A549 (cell line): ENCODE measurements around the gene COLEC12. TPM values are rescaled to one million over a fixed set of nuclear protein-coding genes. Genes with fewer than 3 reads are reported as not detected.

Experiments
- ATAC-seq, 2 experiments: fragments of 200-7000 bp in 1 of 2; fragments of >200 bp in 1 of 2; cut with Nextera tagmentation in 1 of 2; cut with Tn5 transposase in 1 of 2; 3 replicates each; pipeline versions ENCODE4 v1.8.0 to v1.9.1; 2018 to 2020; ENCODE audit warnings: mild to moderate bottlenecking in 1 of 2, moderate library complexity in 1 of 2
- CTCF ChIA-PET: fragments of 300-600 bp; sonication (Branson Sonifier 250); formaldehyde crosslinking; extraction: SDS; loops from one replicate; lab custom pipeline; 2021; ENCODE audit warnings: antibody characterized with exemption, inconsistent platforms; lab: Yijun Ruan, JAX
- POLR2A ChIA-PET: fragments of 350-600 bp; formaldehyde crosslinking; extraction: SDS; loops from one replicate; lab custom pipeline; 2021; ENCODE audit warnings: antibody characterized with exemption, inconsistent platforms; lab: Yijun Ruan, JAX
- DNase-seq, 2 experiments: peaks; one replicate each; pipeline versions ENCODE4 v3.0.0 to v3.0.0-alpha.2; 2011 to 2016; ENCODE audit warnings: low read depth in 1 of 2, low spot score in 1 of 2
- FAIRE-seq: peaks from 2 replicates; lab custom pipeline; 2011; peaks lifted over from hg19 to GRCh38; lab: Jason Lieb, UNC
- H3K27ac ChIP-seq, 2 experiments: fragments of >200 bp; sonication (Bioruptor Twin); formaldehyde crosslinking; 3 replicates each; pipeline ENCODE4 v1.5.1; 2016 to 2017
- H3K4me1 ChIP-seq: fragments of >200 bp; sonication (Bioruptor Twin); formaldehyde crosslinking; 3 replicates; pipeline ENCODE4 v1.6.1; 2016
- H3K4me2 ChIP-seq: fragments of >200 bp; sonication (Bioruptor Twin); formaldehyde crosslinking; 3 replicates; pipeline ENCODE4 v1.6.1; 2016
- H3K4me3 ChIP-seq: fragments of >200 bp; sonication (Bioruptor Twin); formaldehyde crosslinking; 3 replicates; pipeline ENCODE4 v1.5.1; 2016
- H3K9me3 ChIP-seq: fragments of >200 bp; sonication (Bioruptor Twin); formaldehyde crosslinking; 3 replicates; pipeline ENCODE4 v1.6.1; 2016
- ATOH8 ChIP-seq: fragments of 250-450 bp; sonication (Bioruptor Pico); IDR thresholded peaks from 2 replicates; pipeline ENCODE4 v1.5.0; 2020; ENCODE audit warnings: low read depth, mild to moderate bottlenecking, moderate library complexity
- BHLHE40 ChIP-seq: IDR thresholded peaks from 2 replicates; pipeline ENCODE4 v1.6.1; 2012; ENCODE audit warnings: low read depth, low read length, inconsistent platforms
- ELK1 ChIP-seq: fragments of 150-350 bp; IDR thresholded peaks from 2 replicates; pipeline ENCODE4 v1.6.1; 2014; ENCODE audit warnings: low read depth, mild to moderate bottlenecking, low read length
- EP300 ChIP-seq, 2 experiments: fragments of >200 bp; sonication (Bioruptor Twin); formaldehyde crosslinking; IDR thresholded peaks; 2 replicates in 1 of 2; 3 replicates in 1 of 2; pipeline ENCODE4 v1.6.1; 2016 to 2017
- FOXS1 ChIP-seq: fragments of 250-450 bp; sonication (Bioruptor Pico); IDR thresholded peaks from 2 replicates; pipeline ENCODE4 v1.5.0; 2020; ENCODE audit warnings: mild to moderate bottlenecking, moderate library complexity
- HDAC2 ChIP-seq: fragments of 200-600 bp; sonication (generic); IDR thresholded peaks from 2 replicates; pipeline ENCODE4 v1.6.1; 2016
- HMGXB4 ChIP-seq: fragments of 250-450 bp; sonication (Bioruptor Pico); IDR thresholded peaks from 2 replicates; pipeline ENCODE4 v1.5.0; 2021; ENCODE audit warnings: mild to moderate bottlenecking, moderate library complexity, borderline replicate concordance
- HOXB5 ChIP-seq: fragments of 250-450 bp; sonication (Bioruptor Pico); IDR thresholded peaks from 2 replicates; pipeline ENCODE4 v1.5.0; 2020; ENCODE audit warnings: mild to moderate bottlenecking, moderate library complexity
- JUN ChIP-seq, 2 experiments: fragments of >200 bp; sonication (Bioruptor Twin); formaldehyde crosslinking; IDR thresholded peaks; 2 replicates in 1 of 2; 3 replicates in 1 of 2; pipeline ENCODE4 v1.6.1; 2016 to 2017
- KDM5A ChIP-seq: fragments of 200-600 bp; sonication (generic); IDR thresholded peaks from 2 replicates; pipeline ENCODE4 v1.6.1; 2016; ENCODE audit warnings: antibody characterized with exemption, mild to moderate bottlenecking
- MAFK ChIP-seq: fragments of 450-650 bp; IDR thresholded peaks from 2 replicates; pipeline ENCODE4 v1.6.1; 2014; ENCODE audit not compliant: partially characterized antibody
- MAZ ChIP-seq: fragments of 150-350 bp; IDR thresholded peaks from 2 replicates; pipeline ENCODE4 v1.6.1; 2014; ENCODE audit warnings: antibody characterized with exemption, low read depth, low read length, borderline replicate concordance
- MYC ChIP-seq: IDR thresholded peaks from 2 replicates; pipeline ENCODE4 v1.6.1; 2012; ENCODE audit warnings: mild to moderate bottlenecking, inconsistent platforms, low read length, improper control_type of control experiment, borderline replicate concordance
- NFE2L2 ChIP-seq: fragments of 150-350 bp; conservative IDR thresholded peaks from 2 replicates; pipeline ENCODE4 v1.6.1; 2014; ENCODE audit warnings: low read length
- NPAS2 ChIP-seq: fragments of 250-450 bp; sonication (Bioruptor Pico); IDR thresholded peaks from 2 replicates; pipeline ENCODE4 v1.8.0; 2022; ENCODE audit warnings: mild to moderate bottlenecking, moderate library complexity, borderline replicate concordance
- PHF8 ChIP-seq: fragments of 200-600 bp; sonication (generic); IDR thresholded peaks from 2 replicates; pipeline ENCODE4 v1.6.1; 2016; ENCODE audit warnings: low read depth, mild to moderate bottlenecking, antibody characterized with exemption, moderate library complexity, borderline replicate concordance
- POLR2A ChIP-seq: IDR thresholded peaks from 2 replicates; pipeline ENCODE4 v1.6.1; 2012; ENCODE audit warnings: mild to moderate bottlenecking, low read length
- POLR2AphosphoS2 ChIP-seq: conservative IDR thresholded peaks from 2 replicates; pipeline ENCODE4 v1.6.1; 2012; ENCODE audit warnings: low read length, improper control_type of control experiment, inconsistent platforms
- SMC3 ChIP-seq: fragments of >200 bp; sonication (Bioruptor Twin); formaldehyde crosslinking; IDR thresholded peaks from 3 replicates; pipeline ENCODE4 v1.6.1; 2018; ENCODE audit warnings: inconsistent platforms
- ZNF302 ChIP-seq: fragments of 250-450 bp; sonication (Bioruptor Pico); IDR thresholded peaks from 2 replicates; pipeline ENCODE4 v1.9.0; 2021; ENCODE audit warnings: inconsistent platforms, mild to moderate bottlenecking, moderate library complexity
- WGBS: methylation state at CpG from one replicate; pipeline ENCODE4 v1.1.6; 2017; ENCODE audit errors: missing lambda C conversion rate; 5-methylcytosine and 5-hydroxymethylcytosine counted together
- polyA plus RNA-seq, 4 experiments: library from polyadenylated mRNA; depleted of rRNA in 3 of 4; stranded (reverse); fragments of >200 nt; fragmentation: RNase III in 1 of 4; extraction: RNeasy Plus Mini Kit Qiagen cat#74134 plus additional on column Dnase treatment in 1 of 4; gene quantifications; 2 replicates in 3 of 4; 3 replicates in 1 of 4; pipeline ENCODE4 v1.2.3, GENCODE V29; 2011 to 2017
- TF ChIP-seq, protein P1 (sequence below): fragments of >200 bp; sonication (Bioruptor Twin); formaldehyde crosslinking; IDR thresholded peaks from 3 replicates; pipeline ENCODE4 v1.5.1; 2016
- TF ChIP-seq, protein P2 (sequence below): IDR thresholded peaks from 2 replicates; pipeline ENCODE4 v1.6.1; 2012

COLEC12 gene
- polyA plus RNA-seq, 2 of the 4 experiments (the other 2 are of a cell fraction): 0.01 TPM; not detected in 1

- TF ChIP-seq KDM5A (no peak), NPAS2 (CRISPR knock-in tag) (no peak), MYC (no peak), MAZ (no peak), ATOH8 (CRISPR knock-in tag) (no peak), FOXS1 (CRISPR knock-in tag) (no peak), PHF8 (no peak), ZNF302 (no peak), MAFK (no peak), SMC3 (no peak), HOXB5 (no peak), JUN (IDR thresholded peaks at IDR 0.05) (no peak)
- TF ChIP-seq, protein P1, sequence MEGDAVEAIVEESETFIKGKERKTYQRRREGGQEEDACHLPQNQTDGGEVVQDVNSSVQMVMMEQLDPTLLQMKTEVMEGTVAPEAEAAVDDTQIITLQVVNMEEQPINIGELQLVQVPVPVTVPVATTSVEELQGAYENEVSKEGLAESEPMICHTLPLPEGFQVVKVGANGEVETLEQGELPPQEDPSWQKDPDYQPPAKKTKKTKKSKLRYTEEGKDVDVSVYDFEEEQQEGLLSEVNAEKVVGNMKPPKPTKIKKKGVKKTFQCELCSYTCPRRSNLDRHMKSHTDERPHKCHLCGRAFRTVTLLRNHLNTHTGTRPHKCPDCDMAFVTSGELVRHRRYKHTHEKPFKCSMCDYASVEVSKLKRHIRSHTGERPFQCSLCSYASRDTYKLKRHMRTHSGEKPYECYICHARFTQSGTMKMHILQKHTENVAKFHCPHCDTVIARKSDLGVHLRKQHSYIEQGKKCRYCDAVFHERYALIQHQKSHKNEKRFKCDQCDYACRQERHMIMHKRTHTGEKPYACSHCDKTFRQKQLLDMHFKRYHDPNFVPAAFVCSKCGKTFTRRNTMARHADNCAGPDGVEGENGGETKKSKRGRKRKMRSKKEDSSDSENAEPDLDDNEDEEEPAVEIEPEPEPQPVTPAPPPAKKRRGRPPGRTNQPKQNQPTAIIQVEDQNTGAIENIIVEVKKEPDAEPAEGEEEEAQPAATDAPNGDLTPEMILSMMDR: no peak
- TF ChIP-seq, all 56 proteins: peak for 0
- FAIRE-seq (no peak), DNase-seq (no peak), ATAC-seq (no peak)
- H3K4me3 ChIP-seq: no peak overlapping the region
- H3K4me2 ChIP-seq: no peak overlapping the region
- POLR2A ChIA-PET: no interaction called here
- no peaks in the 10 kb centered on the region for H3K9me3 ChIP-seq
- H3K4me1 ChIP-seq: no peaks in the 10 kb centered on the region
- H3K27ac ChIP-seq: no peak overlapping the region
- 33% methylated on average over 5 of the region's 5 CpGs for WGBS
- CTCF ChIA-PET: no interaction called here
Measured at GRCh38 chr18:402129-402528, 98.4 kb downstream of the COLEC12 start.

- CTCF ChIA-PET: no interaction called here
- POLR2A ChIA-PET: no interaction called here
Measured at GRCh38 chr18:400456-400855, 100.0 kb downstream of the COLEC12 start.

DNA sequence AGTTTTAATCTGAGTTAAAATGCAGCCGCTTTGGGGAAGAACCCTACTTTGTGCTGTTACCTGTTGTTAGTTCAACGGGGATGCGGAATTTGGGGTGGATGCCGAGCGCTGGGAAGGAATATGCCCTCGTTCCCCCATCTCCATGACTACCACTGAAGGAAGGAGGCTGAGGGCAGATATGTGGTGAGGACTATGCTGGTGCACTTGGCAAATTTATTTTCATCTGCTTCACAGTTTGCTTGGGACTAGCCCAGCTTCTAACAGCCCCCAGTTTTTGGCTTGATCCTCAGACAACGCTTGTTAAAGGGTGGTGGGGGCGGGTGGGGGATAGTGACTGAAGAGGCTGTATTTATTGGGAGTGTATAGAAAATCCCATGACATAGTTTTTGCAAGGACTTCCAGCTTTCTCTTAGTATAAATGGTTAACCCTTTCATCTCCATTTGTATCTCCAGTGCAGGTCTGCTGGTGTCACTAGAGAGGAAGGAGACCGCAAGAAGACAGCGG, 100.8 kb downstream of the COLEC12 start:
- POLR2A ChIA-PET: no interaction called here
- TF ChIP-seq NFE2L2: no peak
- TF ChIP-seq POLR2AphosphoS2: no peak
- no peak for TF ChIP-seq BHLHE40
- no peak for TF ChIP-seq EP300 (IDR thresholded peaks at IDR 0.05)
- TF ChIP-seq ELK1: no peak
- TF ChIP-seq HDAC2: no peak
- TF ChIP-seq, protein P2, sequence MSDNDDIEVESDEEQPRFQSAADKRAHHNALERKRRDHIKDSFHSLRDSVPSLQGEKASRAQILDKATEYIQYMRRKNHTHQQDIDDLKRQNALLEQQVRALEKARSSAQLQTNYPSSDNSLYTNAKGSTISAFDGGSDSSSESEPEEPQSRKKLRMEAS: no peak
- no peak for TF ChIP-seq NPAS2 (CRISPR knock-in tag)
- no peak for TF ChIP-seq KDM5A
- TF ChIP-seq, all 56 proteins: peak for 0
- FAIRE-seq (no peak), DNase-seq (no peak), ATAC-seq (no peak)
- no peak overlapping the region for H3K27ac ChIP-seq
- no peaks in the 10 kb centered on the region for H3K9me3 ChIP-seq
- no peak overlapping the region for H3K4me3 ChIP-seq
- H3K4me2 ChIP-seq: no peak overlapping the region
- WGBS: 39% methylated on average over 10 of the region's 10 CpGs
- no peaks in the 10 kb centered on the region for H3K4me1 ChIP-seq
- CTCF ChIA-PET: no interaction called here

More at GRCh38 chr18:400456-400855, 100.0 kb downstream of the COLEC12 start:
- FAIRE-seq: no peak
- H3K4me1 ChIP-seq: no peaks in the 10 kb centered on the region
- no peak for ATAC-seq
- no peak overlapping the region for H3K4me3 ChIP-seq
- DNase-seq: no peak
- no peaks in the 10 kb centered on the region for H3K9me3 ChIP-seq
- no peak overlapping the region for H3K4me2 ChIP-seq
- H3K27ac ChIP-seq: no peak overlapping the region
- WGBS: 63% methylated on average over 5 of the region's 5 CpGs
- TF ChIP-seq MAZ (no peak), HMGXB4 (CRISPR knock-in tag) (no peak), POLR2A (no peak)
